Upper lobe of left lung (tissue), 6 donors: ENCODE results near the gene EIF5B. TPM values are rescaled to one million over a fixed set of nuclear protein-coding genes. Genes with fewer than 3 reads are reported as not detected.

Experiments used
- ATAC-seq, 2 donors: fragments of 200-7000 bp; cut with Tn5 transposase; one replicate each; pipeline ENCODE4 v1.9.1; 2022; ENCODE audit warnings: mild to moderate bottlenecking in 2 of 2, moderate library complexity in 2 of 2; ENCODE audit not compliant: low FRiP score in 2 of 2
- DNase-seq, 2 donors: peaks; one replicate each; pipeline ENCODE4 v3.0.0-alpha.2; 2019 to 2020
- H3K27ac ChIP-seq, 4 donors: fragments of 200-600 bp; sonication (generic); one replicate each; pipeline ENCODE4 v1.5.1; 2016 to 2019
- H3K27me3 ChIP-seq, 4 donors: fragments of 200-600 bp; sonication (generic); one replicate each; pipeline ENCODE4 v1.5.1; 2017 to 2019
- H3K36me3 ChIP-seq, 4 donors: fragments of 200-600 bp; sonication (generic); one replicate each; pipeline ENCODE4 v1.5.1; 2016 to 2019
- H3K4me1 ChIP-seq, 4 donors: fragments of 200-600 bp; sonication (generic); one replicate each; pipeline ENCODE4 v1.5.1; 2018 to 2019
- H3K4me3 ChIP-seq, 4 donors: fragments of 200-600 bp; sonication (generic); one replicate each; pipeline ENCODE4 v1.5.1; 2017 to 2019; ENCODE audit warnings: mild to moderate bottlenecking in 2 of 4, moderate library complexity in 1 of 4
- H3K9me3 ChIP-seq, 4 donors: fragments of 200-600 bp; sonication (generic); one replicate each; pipeline ENCODE4 v1.5.1; 2018 to 2019
- EP300 ChIP-seq, 4 donors: sonication (generic); formaldehyde crosslinking; IDR thresholded peaks; one replicate each; pipeline ENCODE4 v1.5.1; 2017; ENCODE audit warnings: antibody characterized with exemption in 4 of 4, control low read depth in 2 of 4
- POLR2A ChIP-seq, 4 donors: fragments of 450-650 bp; IDR thresholded peaks; one replicate each; pipeline ENCODE4 v1.5.1; 2016 to 2017; ENCODE audit warnings: antibody characterized with exemption in 4 of 4, mild to moderate bottlenecking in 2 of 4
- POLR2AphosphoS5 ChIP-seq, 2 donors: sonication (generic); formaldehyde crosslinking; IDR thresholded peaks; one replicate each; pipeline ENCODE4 v1.5.1; 2017; ENCODE audit warnings: antibody characterized with exemption in 2 of 2
- WGBS, 2 donors: methylation state at CpG; one replicate each; pipeline ENCODE4 v1.1.5; 2017 to 2018; 5-methylcytosine and 5-hydroxymethylcytosine counted together
- total RNA-seq, 6 donors: library from RNA; depleted of rRNA in 4 of 6; stranded (reverse); fragments of >200 nt in 4 of 6; gene quantifications; one replicate each; pipeline versions ENCODE4 v1.1.0 to v1.2.1, GENCODE V29; 2016 to 2021
- TF ChIP-seq, protein P1 (sequence below), 6 experiments: fragments of 450-650 bp in 4 of 6; fragments of 200-600 bp in 2 of 6; sonication (generic) in 2 of 6; IDR thresholded peaks; one replicate each; pipeline ENCODE4 v1.5.1; 2016 to 2019; ENCODE audit warnings: antibody characterized with exemption in 6 of 6
- donor health status: DM: no; HTN: no; CAD: no; lungs with moderate emphysema.
- donor health status: DM: no; HTN: yes; CAD: no; lungs with severe emphysema.

EIF5B gene
- total RNA-seq, 6 donors from 2014 or later: 19.9 to 39.0 (median 28.7) TPM

DNA sequence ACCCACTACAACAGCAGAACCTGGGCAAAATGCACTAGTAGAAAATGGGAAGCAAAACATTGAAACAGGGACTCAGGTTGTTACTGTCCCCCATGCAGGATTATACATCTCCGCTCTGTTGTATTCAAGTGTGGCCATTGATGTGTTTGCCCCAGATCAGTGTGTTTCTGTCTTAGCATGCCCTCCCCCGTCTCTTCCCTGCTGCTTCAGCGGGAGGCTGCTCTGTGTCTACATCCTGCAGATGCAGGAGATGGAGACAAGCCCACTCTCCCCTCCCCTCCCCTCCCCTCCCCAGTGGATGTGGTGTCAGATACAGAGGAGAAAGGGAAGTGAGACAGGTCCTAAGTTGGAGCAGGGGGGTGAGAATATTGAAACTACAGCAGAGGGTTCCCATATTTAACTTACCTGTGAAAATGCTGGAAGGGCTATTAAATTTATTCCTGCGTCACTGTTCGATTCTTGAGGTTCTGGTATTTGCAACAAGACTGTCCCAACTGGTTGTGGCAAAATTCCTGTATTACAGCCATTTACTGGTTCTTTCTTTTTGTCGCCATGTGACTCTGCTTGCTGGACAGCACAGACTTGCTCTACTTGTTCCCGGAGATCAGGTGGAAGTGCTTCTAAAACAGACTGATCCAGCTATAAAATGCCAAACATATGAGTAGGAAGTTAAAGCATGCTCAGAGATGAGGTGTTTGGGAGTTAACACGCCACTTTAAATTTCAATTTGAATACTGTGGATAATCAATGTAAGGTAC is 67.0 kb downstream of the EIF5B start:
- no peaks in the 10 kb centered on the region for H3K4me1 ChIP-seq
- no peak for TF ChIP-seq EP300 (IDR thresholded peaks at IDR 0.05)
- no peak for TF ChIP-seq POLR2A (IDR thresholded peaks at IDR 0.05)
- TF ChIP-seq, protein P1, sequence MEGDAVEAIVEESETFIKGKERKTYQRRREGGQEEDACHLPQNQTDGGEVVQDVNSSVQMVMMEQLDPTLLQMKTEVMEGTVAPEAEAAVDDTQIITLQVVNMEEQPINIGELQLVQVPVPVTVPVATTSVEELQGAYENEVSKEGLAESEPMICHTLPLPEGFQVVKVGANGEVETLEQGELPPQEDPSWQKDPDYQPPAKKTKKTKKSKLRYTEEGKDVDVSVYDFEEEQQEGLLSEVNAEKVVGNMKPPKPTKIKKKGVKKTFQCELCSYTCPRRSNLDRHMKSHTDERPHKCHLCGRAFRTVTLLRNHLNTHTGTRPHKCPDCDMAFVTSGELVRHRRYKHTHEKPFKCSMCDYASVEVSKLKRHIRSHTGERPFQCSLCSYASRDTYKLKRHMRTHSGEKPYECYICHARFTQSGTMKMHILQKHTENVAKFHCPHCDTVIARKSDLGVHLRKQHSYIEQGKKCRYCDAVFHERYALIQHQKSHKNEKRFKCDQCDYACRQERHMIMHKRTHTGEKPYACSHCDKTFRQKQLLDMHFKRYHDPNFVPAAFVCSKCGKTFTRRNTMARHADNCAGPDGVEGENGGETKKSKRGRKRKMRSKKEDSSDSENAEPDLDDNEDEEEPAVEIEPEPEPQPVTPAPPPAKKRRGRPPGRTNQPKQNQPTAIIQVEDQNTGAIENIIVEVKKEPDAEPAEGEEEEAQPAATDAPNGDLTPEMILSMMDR (IDR thresholded peaks at IDR 0.05): no peak
- TF ChIP-seq POLR2AphosphoS5 (IDR thresholded peaks at IDR 0.05): no peak
- H3K36me3 ChIP-seq: peaks cover 26 to 93% (median 59%) of the 10 kb centered on the region in 4 donors
- H3K27ac ChIP-seq: no peak overlapping the region
- H3K27me3 ChIP-seq: no peaks in the 10 kb centered on the region
- no peaks in the 10 kb centered on the region for H3K9me3 ChIP-seq
- no peak overlapping the region for H3K4me3 ChIP-seq
- 88% methylated on average over 8 of the region's 8 CpGs for WGBS, 2 donors
- ATAC-seq (no peak), DNase-seq (no peak)

DNA sequence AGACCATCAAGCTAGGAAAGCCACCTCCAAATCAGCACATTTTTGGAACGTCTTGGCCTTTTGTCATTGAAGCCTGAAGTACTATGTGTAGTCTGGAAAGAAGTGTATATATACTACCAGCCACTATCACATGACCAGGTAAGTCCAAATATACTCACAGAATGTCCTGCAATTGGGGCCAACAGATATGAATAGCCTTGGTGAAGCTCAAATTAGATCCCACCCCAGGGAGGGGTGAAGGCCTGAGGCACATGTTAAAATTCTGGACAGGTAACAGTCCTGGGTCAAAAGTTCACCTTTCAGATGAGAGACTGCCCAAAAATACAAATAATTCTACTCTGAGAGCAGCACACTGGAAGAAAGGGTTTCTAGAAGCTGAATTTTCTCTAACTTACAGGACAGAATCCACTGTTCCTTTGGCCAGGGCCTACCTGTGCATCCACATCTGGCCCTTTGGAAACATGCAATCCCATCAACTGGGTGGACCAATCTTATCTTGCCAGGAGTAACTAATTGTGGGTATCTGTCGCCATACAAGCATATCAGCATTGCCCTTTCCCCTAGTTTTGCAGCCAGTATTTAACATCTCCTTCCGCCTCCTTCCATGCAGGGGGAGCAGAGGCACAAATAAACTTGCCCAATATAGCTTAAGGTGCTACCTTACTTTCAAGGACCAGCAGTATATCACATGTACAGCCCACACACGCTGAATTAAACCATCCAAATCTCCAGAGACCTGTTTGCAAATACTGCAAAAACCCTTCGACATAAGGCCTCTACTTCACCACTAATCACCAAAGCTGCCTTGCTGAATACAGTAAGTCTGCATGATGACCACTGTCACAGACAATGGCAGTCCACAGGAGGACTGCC is 67.8 kb downstream of the EIF5B start:
- ATAC-seq (no peak), DNase-seq (no peak)
- Histone ChIP-seq H3K36me3 (peaks cover 23 to 93% (median 56%) of the 10 kb centered on the region in 4 donors), H3K9me3 (no peaks in the 10 kb centered on the region), H3K4me1 (no peaks in the 10 kb centered on the region), H3K27me3 (no peaks in the 10 kb centered on the region), H3K27ac (no peak overlapping the region), H3K4me3 (no peak overlapping the region)
- WGBS, 2 donors: 82 to 88% methylated on average over 5 of the region's 5 CpGs
- TF ChIP-seq EP300 (IDR thresholded peaks at IDR 0.05) (no peak), POLR2AphosphoS5 (IDR thresholded peaks at IDR 0.05) (no peak), POLR2A (IDR thresholded peaks at IDR 0.05) (no peak)
- TF ChIP-seq, protein P1 (IDR thresholded peaks at IDR 0.05): no peak

DNA sequence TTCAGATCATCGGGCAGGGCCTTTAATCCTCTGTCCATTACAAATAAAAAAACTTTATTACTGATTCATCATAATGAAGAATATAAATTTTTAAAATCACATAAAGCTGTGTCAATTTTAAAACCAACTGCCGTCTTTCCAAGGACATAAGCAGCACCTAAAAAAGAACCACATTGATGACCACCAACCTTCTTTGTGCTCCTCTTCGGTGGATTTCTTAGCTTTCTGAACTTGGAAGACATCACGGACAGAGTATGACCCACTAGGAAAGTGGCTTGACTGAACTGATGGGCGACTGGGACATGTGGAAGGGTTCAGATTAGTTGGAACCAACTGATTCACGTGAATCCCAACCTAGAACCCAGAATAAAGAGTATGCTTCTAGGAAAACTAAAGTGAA is 68.9 kb downstream of the EIF5B start:
- H3K36me3 ChIP-seq: peaks cover 22 to 93% (median 63%) of the 10 kb centered on the region in 4 donors
- no peaks in the 10 kb centered on the region for H3K4me1 ChIP-seq
- no peak overlapping the region for H3K27ac ChIP-seq
- DNase-seq (no peak), ATAC-seq (no peak)
- H3K27me3 ChIP-seq: no peaks in the 10 kb centered on the region
- no peaks in the 10 kb centered on the region for H3K9me3 ChIP-seq
- H3K4me3 ChIP-seq: no peak overlapping the region
- 91 to 98% methylated on average over 6 of the region's 6 CpGs for WGBS, 2 donors
- TF ChIP-seq, protein P1 (IDR thresholded peaks at IDR 0.05): no peak
- TF ChIP-seq POLR2AphosphoS5 (IDR thresholded peaks at IDR 0.05) (no peak), EP300 (IDR thresholded peaks at IDR 0.05) (no peak), POLR2A (IDR thresholded peaks at IDR 0.05) (no peak)

DNA sequence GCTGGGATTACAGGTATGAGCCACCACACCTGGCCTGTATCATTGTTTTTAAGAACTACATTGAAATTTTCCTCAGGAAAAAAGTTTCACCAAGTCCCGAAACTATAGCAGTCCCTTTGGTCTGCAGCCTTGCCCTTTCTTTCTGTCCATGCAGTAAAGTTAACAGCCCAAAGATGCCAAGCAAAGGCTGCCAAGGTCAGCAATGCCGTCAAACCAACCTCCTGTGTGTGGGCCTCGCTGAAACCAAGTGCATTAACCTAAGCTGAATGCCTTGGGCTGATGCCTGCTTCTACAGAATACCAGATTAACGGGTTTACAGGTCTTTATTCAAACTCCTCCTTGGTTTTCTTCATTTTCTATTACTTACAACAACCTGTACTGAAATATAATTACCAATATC is 73.1 kb downstream of the EIF5B start:
- no peak for DNase-seq
- Histone ChIP-seq H3K27me3 (no peaks in the 10 kb centered on the region), H3K9me3 (no peaks in the 10 kb centered on the region), H3K4me3 (no peak overlapping the region), H3K36me3 (peaks cover 19 to 84% (median 42%) of the 10 kb centered on the region in 4 donors), H3K4me1 (no peaks in the 10 kb centered on the region), H3K27ac (no peak overlapping the region)
- ATAC-seq: no peak
- WGBS, 2 donors: 94 to 98% methylated on average over 4 of the region's 4 CpGs
- TF ChIP-seq, protein P1 (IDR thresholded peaks at IDR 0.05): no peak
- TF ChIP-seq POLR2AphosphoS5 (IDR thresholded peaks at IDR 0.05) (no peak), POLR2A (IDR thresholded peaks at IDR 0.05) (no peak)
